ENCODE results near the gene FHDC1.

FHDC1 gene

DNA sequence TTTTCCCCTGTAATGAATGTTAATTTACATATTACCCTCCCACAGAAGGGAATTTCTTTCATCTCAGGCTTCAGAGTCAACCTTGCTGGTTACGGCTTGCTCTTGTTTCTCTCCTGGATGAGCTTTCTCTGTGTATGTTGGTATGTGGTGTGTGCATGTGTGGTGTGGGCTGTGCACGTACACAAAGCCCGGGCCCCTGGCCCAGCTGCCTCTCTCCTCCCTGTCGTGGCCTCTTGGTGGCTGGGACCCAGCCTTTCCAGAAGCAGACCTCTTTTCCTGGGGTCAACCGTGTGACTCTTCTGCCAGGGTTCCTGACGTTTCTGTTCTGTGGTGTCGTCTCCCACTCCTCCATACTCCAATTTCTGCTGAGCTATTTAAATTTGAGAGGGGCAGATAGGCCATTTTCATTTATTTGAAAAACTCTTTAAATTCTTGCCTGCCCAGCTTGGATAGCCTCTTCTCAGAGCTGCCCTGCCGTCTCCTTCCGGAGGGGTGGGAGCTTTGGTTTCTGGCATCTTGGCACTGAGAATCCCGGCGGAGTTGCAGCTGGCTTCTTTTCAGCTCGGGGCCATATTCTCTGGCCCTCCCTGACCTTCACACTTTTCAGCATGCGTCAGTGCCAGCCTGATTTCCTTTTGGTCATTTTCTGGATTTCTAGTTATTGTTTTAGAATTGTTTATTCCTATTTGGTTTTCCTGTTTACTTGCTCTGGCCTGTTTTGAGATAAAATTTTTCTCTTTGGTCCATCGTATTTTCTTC lies 25.1 kb downstream of the FHDC1 start:
- DNase-seq = no peak

DNA sequence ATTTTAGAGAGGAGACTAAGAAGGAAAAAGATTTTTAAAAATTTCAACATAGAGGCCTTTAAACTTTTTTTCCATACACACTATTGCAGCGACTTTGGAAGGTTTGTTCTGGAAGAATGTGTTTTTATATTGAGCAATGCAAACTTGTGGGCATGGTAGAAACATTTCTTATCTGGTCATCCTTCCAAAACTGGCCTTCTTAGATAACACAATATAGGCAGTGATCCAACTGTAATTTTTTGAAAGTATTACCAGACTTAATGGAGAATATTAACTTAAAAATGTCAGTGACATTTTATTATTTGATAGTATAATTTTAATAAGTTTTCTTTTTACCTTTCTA lies 25.6 kb downstream of the FHDC1 start:
- DNase-seq = no peak

DNA sequence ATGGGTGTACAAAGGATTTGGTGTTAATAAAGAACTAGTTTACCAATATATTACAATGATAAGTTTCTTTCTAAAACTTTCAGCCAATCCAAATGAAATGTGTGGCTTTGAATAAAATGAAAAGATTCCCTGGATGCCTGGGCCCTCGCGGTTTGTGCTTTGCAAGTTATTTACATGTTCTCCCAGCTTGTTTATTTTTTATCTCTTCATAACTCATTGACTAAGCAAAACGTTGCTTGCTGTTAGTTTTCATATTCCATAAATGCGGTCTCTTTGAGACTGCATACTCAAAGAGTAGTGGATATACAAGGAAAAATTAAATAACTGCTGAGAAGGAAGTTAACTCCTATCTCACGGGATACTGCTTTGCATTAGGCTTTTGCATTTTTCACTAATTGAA lies 26.0 kb downstream of the FHDC1 start:
- no peak for DNase-seq

DNA sequence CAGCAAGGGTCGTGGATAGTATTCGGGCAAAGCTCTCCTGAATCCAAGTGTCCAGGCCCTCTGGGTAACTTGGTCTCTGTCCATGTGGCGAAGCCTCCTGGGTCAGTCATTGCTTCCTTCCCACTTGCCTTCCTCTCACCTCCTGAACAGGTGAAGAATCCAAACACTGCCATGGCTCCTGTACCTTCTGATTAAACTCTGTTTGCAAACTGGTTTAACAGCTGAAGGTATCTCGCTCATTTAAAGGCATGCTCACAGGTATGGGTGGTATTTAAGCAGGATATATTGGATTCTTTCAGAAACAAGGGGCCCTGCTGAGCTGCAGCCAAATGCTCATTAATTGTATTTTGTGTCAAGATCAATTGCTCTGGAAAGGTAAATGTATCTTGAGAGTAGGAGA lies 28.2 kb downstream of the FHDC1 start:
- DNase-seq = no peak

DNA sequence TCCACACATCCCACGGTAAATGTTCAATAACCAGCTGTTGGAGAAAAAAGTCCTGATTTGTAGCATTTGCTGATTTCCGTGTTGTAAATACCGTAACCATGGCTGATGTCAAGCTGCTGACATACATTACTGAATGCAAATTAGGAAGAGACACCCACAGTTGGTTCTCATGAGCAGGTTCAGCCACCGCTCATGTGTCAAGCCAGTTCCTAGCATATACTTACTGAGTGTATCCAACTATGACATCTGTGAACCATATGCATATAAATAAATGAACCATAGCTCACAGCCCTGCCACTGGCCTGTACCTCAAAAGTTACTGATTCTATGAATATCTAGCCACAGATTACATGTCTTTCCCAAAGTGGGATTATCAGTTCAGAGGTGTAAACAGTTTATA lies 29.5 kb downstream of the FHDC1 start:
- DNase-seq = no peak

DNA sequence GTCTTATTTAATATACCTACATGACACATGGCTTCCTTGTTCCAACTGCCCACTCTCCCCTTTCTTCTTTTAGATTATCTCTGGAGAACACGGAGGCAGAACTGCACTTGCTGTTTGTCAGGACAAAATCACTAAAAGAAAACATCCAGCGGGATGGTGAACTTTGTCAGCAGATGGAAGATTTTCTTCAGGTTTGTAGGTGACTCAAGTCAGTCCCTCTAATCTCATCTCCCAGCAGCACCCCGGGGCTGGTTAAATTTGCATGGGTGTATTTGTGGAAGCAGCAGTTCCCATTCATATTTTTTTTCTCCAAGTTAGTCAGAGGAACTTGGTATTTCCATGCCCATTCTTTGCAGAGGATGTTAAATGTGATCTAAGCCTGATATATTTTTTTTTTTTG lies 31.8 kb downstream of the FHDC1 start:
- DNase-seq = no peak

DNA sequence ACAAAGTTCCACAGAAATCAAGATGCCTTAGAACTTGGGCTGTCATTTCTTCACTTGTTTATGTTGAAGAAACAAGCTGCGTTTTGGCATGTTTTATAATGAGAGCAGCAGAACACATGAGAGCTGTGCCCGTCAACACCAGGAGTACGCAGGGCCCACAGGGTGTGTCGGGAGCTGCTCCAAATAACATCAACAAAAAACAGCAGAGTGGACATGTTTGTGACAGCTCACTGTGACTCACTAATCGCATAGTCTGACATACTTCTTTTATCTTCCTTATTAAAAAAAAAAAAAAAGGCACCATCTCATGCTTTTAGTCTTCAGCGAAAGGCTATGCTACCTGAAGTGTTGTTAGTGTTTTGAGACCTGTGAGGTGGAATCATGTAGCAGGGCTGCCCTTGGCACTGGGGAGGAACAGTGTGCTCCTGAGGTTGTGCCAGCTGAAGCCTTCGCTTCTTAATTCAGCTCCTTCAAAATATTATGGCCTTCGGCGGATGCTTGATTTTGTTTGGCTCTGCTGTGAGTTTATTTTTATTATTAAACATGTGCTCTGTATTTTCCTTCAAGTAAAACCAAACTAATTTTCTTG lies 32.8 kb downstream of the FHDC1 start:
- DNase-seq = no peak

DNA sequence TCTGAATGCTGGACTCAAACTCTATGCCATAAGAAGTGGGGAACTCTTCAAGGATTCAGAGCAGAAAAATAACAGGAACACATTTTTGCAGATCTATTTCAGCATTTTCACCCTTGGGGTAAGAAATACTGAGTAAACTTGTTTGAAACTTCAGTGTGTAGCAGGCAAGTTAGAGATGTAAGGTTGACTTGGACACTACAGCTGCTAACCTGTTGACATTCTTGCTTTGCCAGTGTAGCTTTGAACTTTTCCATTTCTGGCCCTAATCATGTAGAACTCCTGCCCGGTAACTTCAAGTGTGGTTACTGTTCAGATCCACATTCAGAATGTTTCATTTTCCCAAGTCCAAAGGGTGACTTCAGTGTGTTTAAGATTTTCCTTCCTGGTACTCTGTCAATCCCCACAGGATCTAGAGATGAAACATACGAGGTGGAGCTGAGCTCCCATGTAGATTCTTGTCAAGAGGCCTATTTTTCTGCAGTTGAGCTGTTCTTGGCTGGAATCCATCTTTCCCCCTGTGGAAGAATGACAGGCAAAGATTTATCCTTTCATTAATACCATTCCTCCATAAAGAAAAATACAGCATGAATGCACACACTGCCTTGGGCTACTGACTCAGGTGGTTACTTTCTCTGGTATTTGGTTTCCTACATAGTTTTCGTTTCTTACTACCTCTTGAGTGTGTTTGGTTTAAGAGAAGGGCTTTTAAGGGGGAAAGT lies 34.1 kb downstream of the FHDC1 start:
- DNase-seq = no peak

DNA sequence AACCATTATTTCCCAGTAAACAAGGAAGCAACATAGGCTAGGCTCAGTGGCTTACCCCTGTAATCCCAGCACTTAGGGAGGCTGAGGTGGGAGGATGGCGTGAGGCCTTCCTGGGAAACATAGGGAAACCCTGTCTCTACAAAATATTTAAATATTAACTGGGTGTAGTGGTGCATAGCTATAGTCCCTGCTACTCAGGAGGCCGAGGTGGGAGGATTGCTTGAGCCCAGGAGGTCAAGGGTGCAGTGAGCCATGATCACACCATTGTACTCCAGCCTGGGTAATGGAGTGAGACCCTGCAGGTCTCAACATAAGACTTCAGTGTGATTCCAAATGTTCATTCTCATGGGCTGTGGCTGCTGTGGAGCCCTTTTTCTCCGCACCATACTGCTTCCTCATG lies 34.9 kb downstream of the FHDC1 start:
- no peak for DNase-seq

DNA sequence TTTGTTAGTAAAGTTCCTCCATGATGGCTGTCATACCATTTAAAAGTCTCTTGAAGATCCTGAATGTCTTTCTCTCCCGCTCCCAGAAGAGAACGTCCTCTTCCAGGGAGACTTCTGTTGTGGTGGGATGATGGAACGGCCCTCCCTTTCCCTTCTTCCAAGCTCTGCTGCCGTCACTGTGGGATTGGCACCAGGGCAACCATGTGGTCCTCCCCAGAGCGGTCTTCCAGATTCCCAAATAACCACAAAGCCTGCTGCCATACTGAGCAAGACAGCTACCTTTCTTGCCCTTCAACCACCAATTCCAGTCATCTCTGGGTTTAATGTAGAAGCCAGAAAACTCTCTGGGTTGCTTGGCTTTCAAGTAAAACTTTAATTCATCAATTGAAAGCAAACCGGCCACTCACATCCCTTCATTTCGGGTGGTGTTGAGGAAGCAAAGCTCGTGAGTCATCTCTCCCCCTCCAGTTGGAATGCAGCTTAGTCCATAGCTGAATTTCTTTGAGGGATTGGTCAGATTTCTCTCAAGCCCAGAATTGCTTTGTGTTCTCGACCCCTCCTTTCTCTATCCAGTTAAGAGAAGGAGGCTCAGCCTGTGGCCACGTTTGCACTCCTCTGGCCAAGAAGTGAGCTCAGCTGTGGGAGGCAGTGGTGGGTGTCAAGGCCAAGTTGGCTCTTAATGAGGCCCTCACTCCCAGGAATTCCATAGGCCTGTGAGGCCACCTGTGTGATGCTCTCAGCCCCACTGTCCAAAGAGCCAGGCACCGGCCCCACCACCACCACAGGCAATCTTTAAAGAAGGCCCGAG lies 36.9 kb downstream of the FHDC1 start:
- no peak for DNase-seq

DNA sequence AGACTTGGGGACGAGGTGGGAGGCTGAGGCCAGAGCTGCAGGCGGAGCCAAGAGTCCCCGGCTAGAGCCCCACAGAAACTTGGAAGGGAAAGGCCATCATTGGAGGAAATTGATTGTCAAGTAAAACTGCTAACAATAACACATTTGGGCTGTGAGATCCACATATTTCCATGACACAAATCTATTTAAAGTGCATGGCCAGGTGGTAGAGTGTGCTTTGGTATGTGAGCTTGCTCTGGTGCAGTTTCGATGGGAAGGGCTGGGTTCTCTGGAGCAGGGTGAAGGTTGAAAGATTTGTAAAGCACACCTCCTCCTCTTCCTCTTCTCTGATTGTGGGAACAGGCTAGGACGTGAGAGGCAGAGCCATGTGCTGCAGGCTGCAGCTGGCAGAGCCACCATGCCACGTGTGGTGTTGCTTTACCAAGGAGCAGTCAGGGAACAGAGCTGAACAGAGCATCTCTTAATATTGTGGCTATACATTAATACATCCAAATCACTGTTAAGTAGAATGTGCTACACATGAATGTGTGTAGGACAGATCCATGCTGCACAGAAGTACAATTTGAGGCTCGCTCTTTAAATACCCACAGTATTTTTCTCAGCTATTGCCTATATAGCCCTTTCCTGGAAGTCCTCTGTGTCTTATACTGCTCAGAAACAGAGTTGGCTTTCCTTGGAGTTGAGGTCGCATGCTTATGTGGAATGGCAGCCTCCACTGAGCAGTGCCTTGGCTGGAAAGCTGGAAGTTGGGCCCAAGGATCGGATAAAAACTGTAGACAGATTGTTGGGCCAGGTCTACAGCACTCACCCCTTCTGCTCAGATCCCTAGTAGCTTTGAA lies 37.7 kb downstream of the FHDC1 start:
- no peak for DNase-seq

DNA sequence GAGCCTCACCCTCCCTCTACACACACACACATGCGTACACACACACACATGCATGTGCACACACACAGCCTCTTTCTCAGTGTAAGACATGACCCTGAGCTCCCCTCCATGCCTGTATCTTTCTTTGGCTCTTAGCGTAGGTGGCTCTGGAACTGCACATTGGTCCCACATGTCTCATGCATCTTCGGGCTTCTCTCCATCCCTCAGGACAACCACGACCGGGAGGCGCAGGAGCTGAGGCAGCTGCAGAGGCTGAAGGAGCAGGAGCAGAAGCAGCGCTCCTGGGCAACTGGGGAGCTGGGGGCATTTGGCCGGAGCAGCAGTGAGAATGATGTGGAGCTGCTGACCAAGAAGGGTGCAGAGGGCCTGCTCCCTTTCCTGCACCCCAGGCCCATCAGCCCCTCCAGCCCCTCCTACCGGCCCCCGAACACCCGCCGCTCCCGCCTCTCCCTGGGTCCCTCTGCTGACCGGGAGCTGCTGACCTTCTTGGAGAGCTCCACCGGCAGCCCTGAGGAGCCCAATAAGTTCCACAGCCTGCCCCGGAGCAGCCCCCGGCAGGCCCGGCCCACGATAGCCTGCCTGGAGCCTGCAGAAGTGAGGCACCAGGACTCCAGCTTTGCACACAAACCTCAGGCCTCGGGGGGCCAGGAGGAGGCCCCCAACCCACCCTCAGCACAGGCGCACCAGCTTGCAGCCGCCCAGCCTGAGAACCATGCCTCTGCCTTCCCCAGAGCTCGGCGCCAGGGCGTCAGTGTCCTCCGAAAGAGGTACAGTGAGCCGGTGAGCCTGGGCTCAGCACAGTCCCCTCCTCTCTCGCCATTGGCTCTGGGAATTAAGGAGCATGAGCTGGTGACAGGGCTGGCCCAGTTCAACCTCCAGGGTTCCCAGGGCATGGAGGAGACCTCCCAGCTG lies 38.6 kb downstream of the FHDC1 start:
- DNase-seq = no peak

DNA sequence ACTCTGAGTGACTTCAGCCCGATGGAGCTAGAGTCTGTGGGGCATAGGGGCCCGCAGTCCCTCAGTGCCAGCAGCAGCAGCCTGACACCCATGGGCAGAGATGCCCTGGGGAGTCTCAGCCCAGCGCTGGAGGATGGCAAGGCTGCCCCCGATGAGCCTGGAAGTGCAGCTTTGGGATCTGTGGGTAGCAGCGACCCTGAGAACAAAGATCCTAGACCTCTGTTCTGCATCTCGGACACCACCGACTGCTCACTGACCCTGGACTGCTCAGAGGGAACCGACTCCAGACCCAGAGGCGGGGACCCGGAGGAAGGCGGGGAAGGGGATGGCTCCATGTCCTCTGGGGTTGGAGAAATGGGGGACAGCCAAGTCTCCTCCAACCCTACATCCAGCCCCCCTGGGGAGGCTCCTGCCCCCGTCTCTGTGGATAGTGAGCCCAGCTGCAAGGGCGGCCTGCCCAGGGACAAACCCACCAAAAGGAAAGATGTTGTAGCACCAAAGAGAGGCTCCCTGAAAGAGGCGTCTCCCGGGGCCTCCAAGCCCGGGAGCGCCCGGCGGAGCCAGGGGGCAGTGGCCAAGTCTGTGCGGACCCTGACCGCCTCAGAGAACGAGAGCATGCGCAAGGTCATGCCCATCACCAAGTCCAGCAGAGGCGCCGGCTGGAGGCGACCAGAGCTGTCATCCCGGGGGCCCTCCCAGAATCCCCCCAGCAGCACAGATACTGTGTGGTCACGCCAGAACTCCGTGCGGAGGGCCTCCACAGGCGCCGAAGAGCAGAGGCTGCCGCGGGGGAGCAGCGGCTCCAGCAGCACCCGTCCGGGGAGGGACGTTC lies 39.5 kb downstream of the FHDC1 start:
- no peak for DNase-seq

DNA sequence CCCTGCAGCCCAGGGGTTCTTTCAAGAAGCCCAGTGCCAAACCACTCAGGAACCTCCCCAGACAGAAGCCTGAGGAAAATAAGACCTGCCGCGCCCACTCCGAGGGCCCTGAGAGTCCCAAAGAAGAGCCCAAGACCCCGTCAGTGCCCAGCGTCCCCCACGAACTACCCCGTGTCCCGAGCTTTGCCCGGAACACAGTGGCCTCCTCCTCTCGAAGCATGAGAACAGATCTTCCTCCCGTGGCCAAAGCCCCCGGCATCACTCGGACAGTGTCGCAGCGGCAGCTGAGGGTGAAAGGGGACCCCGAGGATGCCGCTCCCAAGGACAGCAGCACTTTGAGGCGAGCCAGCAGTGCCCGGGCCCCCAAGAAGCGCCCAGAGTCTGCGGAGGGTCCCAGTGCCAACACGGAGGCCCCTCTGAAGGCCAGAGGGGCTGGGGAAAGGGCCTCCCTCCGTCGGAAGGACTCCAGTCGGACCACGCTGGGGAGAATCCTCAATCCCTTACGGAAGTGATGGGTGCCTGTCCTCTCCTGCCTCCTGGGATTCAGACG lies 40.2 kb downstream of the FHDC1 start:
- DNase-seq = no peak

DNA sequence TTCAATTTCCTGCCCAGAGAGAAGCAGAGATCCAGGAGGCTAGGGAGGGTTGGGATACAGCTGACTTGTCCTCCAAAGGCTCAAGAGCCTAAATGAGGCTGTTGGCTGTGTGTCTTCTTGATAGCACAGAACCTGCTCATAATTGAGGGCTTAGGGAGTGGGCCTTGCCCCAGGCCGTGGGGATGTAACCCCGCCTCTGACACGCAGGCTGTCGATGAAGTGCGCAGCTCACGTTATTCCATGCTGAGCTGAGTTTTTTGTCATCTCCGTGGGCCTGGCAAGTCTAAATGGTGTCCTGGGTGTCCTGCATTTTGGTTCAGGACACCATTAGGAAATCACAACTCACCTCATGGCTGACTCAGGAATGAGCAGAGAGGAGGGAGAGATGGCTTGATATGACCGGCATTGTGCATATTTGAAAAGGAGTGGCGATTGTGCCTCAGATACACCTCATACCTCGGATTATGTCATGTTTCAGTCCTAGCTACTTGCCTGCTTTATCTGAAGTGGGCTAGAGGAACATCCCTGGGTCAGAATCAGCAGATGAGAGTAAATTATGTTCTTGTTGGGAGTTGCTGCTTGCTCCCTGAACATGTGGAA lies 43.7 kb downstream of the FHDC1 start:
- no peak for DNase-seq

DNA sequence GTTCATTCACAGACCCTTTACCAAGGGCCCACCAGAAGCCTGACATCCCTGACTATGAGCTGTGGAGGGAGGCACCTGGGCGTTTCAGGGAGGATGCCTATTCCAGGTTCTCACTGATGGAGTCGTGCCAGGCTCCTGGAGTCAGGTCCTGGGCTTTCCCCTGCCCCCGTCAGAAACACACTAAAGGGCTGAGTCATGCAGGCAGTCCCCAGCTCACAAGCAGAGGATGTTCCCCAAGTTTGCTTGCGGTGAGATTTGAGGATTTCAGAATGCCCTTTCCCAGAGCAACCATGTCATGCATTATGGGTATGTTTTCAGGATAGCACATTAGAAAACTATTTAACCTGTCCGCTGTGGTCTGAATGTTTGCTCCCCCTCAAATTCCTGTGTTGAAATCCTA lies 45.2 kb downstream of the FHDC1 start:
- DNase-seq = no peak

DNA sequence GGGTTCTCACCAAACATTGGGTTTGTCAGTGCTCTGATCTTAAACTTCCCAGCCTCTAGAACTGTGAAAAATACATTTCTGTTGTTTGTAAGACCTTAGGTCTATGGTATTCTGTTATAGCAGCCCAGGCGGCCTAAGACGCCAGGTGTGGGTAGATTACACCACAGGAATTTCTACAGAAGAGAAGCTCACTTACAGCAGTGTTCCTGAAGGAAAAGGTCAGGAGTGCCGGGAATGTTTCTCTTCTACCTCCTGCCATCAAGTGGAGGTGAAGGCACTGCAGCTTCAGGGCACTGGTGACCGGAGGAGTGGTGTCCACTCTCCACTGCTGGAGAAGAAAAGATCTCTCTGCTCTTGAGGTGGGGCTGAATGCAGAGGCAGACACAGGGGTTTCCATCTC lies 45.7 kb downstream of the FHDC1 start:
- DNase-seq = no peak

DNA sequence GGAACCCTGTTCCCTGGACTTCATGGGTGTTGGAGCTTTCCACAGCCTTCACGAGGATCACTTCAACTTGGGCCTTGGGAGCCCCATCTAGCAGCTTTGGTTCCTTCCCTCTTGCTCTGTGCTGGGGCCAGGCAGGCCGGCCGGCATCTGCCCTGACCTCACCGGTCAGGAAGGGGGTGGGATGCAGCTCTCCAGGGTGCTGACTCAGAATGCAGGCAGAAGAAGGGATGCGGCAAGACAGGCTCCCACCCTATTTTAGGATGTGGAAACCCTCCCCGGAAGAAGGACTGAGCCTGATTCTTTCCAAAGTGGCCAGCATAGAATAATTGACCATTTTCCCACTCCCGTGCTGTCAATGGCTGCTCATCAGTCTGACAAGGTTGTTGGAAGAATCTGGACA lies 47.1 kb downstream of the FHDC1 start:
- DNase-seq = no peak

DNA sequence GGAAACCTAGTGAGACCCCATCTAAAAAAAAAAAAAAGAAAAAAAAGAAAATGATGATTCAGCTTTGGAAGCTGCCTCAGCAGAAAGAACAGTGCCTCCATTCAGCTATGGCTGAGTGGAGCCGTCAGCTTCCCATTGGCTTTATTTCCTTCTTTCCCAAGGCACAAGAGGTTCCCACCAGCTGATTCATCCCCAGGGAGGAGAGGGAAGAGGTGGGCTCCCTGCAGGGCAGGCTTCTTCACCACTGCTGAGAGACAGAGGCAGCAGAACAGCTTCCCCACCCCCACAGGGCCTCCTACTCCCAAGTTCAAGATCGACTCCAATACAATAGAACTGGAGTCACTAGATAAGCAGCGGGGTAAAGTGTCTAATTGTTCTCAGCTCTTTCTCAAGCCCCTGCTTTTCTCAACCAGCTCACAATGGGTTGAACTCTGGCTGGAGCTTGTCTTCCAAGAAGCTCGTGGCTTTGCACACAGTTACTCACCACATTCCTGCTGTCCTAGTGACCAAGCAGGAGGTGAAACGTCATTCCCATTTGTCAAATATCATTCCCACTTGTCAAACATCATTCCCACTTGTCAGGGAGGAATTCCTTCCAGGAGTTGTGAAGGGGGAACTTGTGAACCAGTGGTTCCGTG lies 47.8 kb downstream of the FHDC1 start:
- peak; percentile 3 for DNase-seq

Measured in midbrain (tissue), 1 donor.